Measurements from ENCODE around the gene KRTAP13-1. TPM values are rescaled to one million over a fixed set of nuclear protein-coding genes. Genes with fewer than 3 reads are reported as not detected.
A peak's percentile ranks its signal among the peaks of the same experiment; 100 is the strongest.

Gene KRTAP13-1, protein sequence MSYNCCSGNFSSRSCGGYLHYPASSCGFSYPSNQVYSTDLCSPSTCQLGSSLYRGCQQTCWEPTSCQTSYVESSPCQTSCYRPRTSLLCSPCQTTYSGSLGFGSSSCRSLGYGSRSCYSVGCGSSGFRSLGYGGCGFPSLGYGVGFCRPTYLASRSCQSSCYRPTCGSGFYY
- not detected for polyA plus RNA-seq (ENCODE audit: insufficient read length)

GRCh38 chr21:30395731-30396130 lies at the start of gene KRTAP13-1:
Gene KRTAP13-1, plus strand, starts transcription at chr21:30396031. Its CDS starts 56 bp downstream, at chr21:30396087.
- no peak for DNase-seq (ENCODE audit: low read depth)

- no peak for DNase-seq (ENCODE audit: low read depth)
Measured at GRCh38 chr21:30348506-30348905, 47.3 kb upstream of the KRTAP13-1 start, which contains the start of gene KRTAP23-1. Gene KRTAP23-1, minus strand, starts transcription at chr21:30348606. Its CDS starts 0 bp downstream, at chr21:30348606.

DNA sequence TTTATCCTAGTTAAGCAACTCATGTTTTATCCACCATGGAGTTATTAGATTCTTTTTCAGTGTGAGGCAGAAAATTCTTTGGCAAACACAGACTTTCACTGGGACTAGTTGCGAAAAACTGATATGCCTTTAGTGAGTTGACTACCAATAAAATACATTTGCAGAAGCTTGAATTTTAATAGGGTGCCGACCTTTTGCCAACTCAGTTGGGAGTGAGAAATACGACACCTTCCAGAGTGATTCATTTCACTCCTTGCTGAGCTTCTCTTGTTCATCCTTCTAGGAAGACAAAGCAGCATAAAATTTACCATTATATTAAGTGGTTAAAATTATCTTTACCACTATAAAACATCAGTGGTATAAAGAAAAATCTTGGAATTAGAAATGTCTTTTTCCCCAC lies 46.3 kb upstream of the KRTAP13-1 start:
- peak; percentile 16 for DNase-seq (ENCODE audit: low read depth)

DNA sequence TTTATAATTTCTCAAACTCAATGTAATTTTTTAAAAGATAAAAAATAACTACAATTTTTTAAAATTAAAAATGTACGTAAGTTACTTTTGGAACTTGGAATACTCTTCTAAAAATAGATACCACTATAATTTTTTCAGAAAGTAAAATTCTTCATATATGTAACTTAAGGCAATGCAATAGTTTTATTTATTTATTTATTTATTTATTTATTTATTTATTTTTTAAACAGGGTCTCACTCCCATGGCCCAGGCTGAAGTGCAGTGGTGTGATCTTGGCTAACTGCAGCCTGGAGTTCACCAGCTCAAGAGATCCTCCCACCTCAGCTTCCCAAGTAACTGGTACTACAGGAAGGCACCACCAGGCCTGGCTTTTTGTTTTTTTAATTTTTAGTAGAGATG lies 44.3 kb upstream of the KRTAP13-1 start:
- no peak for DNase-seq (ENCODE audit: low read depth)

DNA sequence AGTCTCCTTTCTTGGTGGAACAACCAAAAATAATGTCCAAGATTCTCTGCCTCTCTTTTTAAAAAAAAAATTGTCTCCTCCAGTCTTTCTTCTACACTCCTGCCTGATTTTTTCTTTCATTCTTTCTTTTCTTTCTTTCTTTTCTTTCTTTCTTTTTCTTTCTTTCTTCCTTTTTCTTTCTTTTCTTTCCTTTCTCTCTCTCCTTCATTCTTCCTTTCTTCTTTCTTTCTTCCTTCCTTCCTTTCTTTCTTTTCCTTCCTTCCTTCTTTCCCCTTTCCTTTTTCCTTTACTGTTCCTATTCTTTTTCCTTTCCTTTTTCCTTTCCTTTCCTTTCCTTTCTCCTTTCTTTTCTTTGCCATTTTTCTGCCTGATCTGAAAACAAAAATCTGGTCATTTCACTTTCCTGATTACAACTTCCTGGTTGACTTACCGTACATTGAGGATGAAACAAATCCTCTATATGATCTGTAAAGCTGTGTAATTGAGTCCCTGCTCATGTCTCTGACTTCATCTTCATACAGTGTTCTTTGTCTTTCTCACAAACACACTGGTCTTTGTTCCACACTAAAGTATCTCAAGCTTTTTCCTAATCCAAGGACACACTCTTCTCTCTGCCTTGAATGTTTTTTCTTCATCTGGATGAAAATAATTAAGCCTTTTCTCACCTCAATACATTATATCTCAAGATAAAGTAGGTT lies 41.4 kb upstream of the KRTAP13-1 start:
- DNase-seq (ENCODE audit: low read depth): no peak

DNA sequence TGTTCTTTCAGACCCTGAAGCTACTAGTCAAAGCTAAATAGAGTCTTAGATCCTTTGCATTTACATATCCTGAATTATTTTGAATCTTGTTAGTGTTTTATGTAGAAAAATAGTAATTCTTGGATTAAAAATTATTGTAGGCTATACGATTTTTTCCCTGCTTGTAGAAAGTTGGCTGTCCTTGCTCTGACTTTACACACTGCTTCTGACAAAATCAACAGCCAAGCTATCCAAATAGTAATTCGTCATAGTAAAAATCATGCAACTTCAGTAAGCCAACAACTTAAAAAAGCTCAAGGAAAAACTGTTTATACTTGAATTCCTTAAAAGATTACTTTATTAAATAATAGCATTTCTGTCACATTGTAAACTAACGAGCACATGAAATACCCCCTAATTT lies 39.9 kb upstream of the KRTAP13-1 start:
- peak; percentile 9 for DNase-seq (ENCODE audit: low read depth)

GRCh38 chr21:30372139-30372770 lies 23.6 kb upstream of the KRTAP13-1 start, which contains the start of gene KRTAP13-2:
Gene KRTAP13-2, minus strand, starts transcription at chr21:30372271. Its CDS starts 58 bp downstream, at chr21:30372213.
- DNase-seq (ENCODE audit: low read depth): no peak

- no peak for DNase-seq (ENCODE audit: low read depth)
Measured at GRCh38 chr21:30382201-30382600, 13.6 kb upstream of the KRTAP13-1 start.

GRCh38 chr21:30391492-30392025 lies 4.3 kb upstream of the KRTAP13-1 start:
- no peak for DNase-seq (ENCODE audit: low read depth)

GRCh38 chr21:30408782-30409494 lies 13.1 kb downstream of the KRTAP13-1 start:
- no peak for DNase-seq (ENCODE audit: low read depth)

- no peak for DNase-seq (ENCODE audit: low read depth)
Measured at GRCh38 chr21:30415993-30416392, 20.2 kb downstream of the KRTAP13-1 start.

DNA sequence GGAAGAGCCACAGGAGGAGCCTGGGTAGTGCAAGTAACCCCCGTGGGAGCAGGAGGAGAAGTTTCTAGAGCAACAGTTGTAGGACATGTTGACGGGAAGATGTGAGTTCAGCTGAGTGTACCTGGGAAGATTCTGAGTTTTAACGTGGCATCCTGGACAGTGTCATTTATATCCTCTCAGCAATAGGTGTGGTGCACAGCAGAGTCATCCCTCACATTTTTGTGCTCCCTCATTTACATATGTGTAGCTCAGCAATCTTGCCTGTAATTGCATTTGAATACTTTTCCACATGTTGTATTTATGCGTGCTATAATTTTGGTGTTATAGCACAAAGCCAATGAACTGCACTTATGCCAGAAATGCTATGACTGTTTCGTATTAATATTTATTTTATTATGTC lies 30.0 kb downstream of the KRTAP13-1 start, which contains the start of gene KRTAP13-3:
KRTAP13-3 (minus strand) TSS at position 101 of the 400 bp plus-strand sequence; CDS start at position 87, 14 bp downstream.
- no peak for DNase-seq (ENCODE audit: low read depth)

DNA sequence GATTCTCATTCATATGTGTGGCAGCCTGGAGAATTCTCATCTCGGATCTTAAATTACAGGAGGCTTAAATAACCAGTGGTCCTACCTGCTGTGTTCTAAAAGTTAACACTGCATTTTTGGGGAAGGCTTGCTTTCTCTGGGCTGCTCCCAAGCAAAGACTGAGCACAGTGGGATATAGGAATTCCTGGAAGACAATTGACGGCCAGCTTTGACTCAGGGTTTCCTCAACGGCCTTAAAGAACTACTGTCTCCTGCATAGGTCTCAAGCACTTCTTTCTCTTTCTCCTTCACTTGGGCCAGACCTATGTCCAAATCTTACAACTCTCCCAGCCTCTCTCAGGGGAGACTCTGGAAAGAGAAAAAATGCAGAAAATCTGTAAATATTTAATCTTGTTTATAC lies 30.9 kb downstream of the KRTAP13-1 start:
- DNase-seq (ENCODE audit: low read depth): no peak

DNA sequence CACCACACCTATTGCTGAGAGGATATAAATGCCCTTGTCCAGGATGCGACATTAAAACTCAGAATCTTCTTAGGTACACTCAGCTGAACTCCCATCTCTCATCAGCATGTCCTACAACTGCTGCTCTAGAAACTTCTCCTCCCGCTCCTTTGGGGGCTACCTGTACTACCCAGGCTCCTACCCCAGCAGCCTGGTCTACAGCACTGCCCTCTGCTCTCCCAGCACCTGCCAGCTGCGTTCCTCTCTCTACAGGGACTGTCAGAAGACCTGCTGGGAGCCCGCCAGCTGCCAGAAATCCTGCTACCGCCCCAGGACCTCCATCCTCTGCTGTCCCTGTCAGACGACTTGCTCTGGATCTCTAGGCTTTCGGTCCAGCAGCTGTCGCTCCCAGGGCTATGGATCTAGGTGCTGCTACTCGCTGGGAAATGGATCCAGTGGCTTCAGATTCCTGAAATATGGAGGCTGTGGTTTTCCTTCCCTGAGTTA lies 34.4 kb downstream of the KRTAP13-1 start, which contains the start of gene KRTAP13-4:
KRTAP13-4 (plus strand) TSS at position 51 of the 486 bp plus-strand sequence; CDS start at position 107, 56 bp downstream.
- DNase-seq (ENCODE audit: low read depth): no peak

DNA sequence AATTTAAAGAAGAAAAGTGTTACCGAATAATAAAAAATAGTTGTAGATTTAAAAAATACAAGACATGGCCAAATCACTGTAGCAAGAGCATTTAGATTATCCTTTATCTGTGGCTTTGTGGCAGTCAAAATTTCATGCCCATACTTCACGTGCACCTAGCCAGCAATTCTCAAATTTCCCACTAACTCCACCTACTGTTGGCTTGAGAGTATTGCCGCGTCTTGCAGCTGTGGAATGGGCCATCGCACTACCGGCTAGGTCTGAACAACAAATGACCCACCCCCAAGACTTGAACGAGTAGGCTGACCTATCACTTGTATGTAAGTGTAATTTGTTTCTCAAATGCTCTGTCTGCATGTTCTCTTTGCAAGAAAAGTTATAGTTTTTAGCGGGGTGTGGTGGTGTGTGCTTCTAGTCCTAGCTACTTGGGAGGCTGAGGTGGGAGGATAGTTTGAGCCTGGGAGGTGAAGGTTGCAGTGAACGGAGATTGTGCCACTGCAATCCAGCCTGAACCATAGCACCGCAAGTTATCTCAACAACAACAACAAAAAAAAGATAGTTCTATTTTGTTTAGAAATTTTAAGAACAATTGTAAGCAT lies 38.3 kb downstream of the KRTAP13-1 start:
- DNase-seq (ENCODE audit: low read depth): no peak

DNA sequence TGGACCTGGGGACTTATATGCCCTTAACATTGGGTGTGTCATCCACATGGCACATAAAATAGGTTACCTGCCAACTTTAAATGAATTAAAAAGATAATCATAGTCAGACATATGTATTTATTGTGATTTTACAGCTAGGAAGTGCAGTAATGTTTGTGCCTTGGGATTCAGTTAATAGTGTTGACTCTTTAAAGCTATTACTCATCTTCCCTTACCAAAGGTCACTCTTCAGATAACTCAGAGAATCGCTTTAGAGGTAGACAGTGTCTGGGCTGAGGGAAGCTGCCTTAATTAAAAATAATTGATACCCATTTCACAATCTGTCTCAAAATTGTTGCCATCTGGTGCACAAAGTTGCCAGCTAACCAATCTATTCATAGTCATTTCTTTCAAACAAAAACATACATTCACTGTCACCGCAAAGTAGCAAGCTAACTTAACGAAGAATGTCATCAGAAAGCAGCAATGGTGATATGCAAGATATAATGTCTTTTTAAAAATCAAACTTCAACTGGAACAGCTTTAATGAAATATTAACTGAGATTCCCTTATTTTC lies 41.3 kb downstream of the KRTAP13-1 start:
- DNase-seq (ENCODE audit: low read depth): no peak

- no peak for DNase-seq (ENCODE audit: low read depth)
Measured at GRCh38 chr21:30439975-30440374, 44.1 kb downstream of the KRTAP13-1 start, which contains the start of gene KRTAP15-1. Gene KRTAP15-1, plus strand, starts transcription at chr21:30440275. Its CDS starts 53 bp downstream, at chr21:30440328.

DNA sequence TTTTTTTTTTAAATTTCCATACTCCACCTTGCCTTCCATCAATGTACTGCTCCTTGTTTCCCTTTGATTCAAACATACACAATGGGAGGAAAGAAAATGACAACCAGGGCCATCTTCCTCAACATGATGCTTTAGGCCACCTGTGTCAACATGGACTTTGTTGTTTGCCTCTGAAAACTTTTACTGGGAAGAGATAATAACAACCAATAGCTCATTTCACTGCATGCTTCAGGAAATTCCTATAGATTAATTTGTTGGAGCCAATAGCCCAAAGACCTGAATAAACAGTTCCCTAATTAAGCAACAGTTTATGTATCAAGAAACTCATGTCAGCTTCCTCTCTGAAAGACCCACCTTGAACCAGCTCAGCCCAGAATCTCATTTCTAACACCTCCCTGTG lies 47.4 kb downstream of the KRTAP13-1 start:
- no peak for DNase-seq (ENCODE audit: low read depth)

DNA sequence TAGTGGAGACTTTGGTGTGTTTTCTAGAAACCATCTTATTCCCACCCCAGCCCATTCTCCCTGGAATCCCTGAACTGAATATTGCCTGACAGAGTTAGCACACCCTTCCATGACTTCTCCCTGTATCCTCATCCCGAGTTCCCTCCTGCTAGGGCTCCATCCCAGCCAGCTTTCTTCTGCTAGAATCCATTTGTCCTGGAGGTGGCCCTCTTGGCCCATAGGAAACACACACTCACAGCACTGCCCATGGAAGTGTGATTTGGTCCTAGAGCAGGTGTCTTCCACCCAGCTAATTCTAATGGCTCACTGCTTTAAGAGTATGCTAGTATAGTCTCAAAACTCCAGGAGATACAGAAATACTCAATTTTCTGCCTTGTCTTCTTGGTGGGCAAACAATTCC lies 48.4 kb downstream of the KRTAP13-1 start:
- DNase-seq (ENCODE audit: low read depth): no peak

Data from forelimb muscle (tissue), 1 donor.